Small intestine (tissue), 7 donors: Measurements from ENCODE around the gene ABCC3. TPM values are rescaled to one million over a fixed set of nuclear protein-coding genes. Genes with fewer than 3 reads are reported as not detected.

Experiments used
- DNase-seq, 2 donors: peaks; one replicate each; pipeline versions ENCODE4 v3.0.0 to v3.0.0-alpha.2; 2013
- FAIRE-seq: peaks from 2 replicates; lab custom pipeline; 2012; peaks lifted over from hg19 to GRCh38; lab: Jason Lieb, UNC
- H3K27ac ChIP-seq, 3 donors: one replicate each; pipeline ENCODE4 v1.5.1; 2013; ENCODE audit warnings: low read length in 2 of 3, mild to moderate bottlenecking in 2 of 3, control low read depth in 1 of 3, inconsistent platforms in 1 of 3, low read depth in 1 of 3, moderate library complexity in 1 of 3
- H3K27me3 ChIP-seq, 3 donors: one replicate each; pipeline ENCODE4 v1.6.1; 2013; ENCODE audit warnings: low read length in 3 of 3, inconsistent platforms in 1 of 3; ENCODE audit not compliant: control insufficient read depth in 3 of 3, insufficient read depth in 3 of 3
- H3K36me3 ChIP-seq, 3 donors: one replicate each; pipeline ENCODE4 v1.6.1; 2013; ENCODE audit warnings: low read length in 3 of 3, inconsistent platforms in 1 of 3, low read depth in 1 of 3, mild to moderate bottlenecking in 1 of 3, moderate library complexity in 1 of 3; ENCODE audit not compliant: control insufficient read depth in 3 of 3, insufficient read depth in 2 of 3
- H3K4me1 ChIP-seq, 3 donors: one replicate each; pipeline ENCODE4 v1.6.1; 2013; ENCODE audit warnings: low read length in 2 of 3, inconsistent platforms in 1 of 3, low read depth in 1 of 3, mild to moderate bottlenecking in 1 of 3, moderate library complexity in 1 of 3; ENCODE audit not compliant: control insufficient read depth in 3 of 3, insufficient read depth in 2 of 3
- H3K4me3 ChIP-seq, 3 donors: one replicate each; pipeline ENCODE4 v1.5.1; 2013; ENCODE audit warnings: low read length in 3 of 3, control low read depth in 1 of 3, inconsistent platforms in 1 of 3, low read depth in 1 of 3, mild to moderate bottlenecking in 1 of 3, moderate library complexity in 1 of 3
- H3K9me3 ChIP-seq, 2 donors: one replicate each; pipeline ENCODE4 v1.6.1; 2013; ENCODE audit warnings: low read depth in 1 of 2, low read length in 1 of 2; ENCODE audit not compliant: control insufficient read depth in 2 of 2, insufficient read depth in 1 of 2
- WGBS, 3 donors: extraction: QIAGEN DNeasy Blood & Tissue Kit; methylation state at CpG; one replicate each; pipeline ENCODE4 v1.1.7; 2013; 5-methylcytosine and 5-hydroxymethylcytosine counted together
- polyA plus RNA-seq, 4 donors: library from polyadenylated mRNA; stranded (reverse) in 3 of 4; unstranded in 1 of 4; fragments of 200-250 nt in 3 of 4; fragments of 120-200 nt in 1 of 4; gene quantifications; one replicate each; pipeline versions ENCODE4 v1.2.1 to v1.2.3, GENCODE V29; 2013
- donor health status: healthy with polysubstance abuse.
- donor health status: control.
- donor health status: control.
- donor health status: Bipolar disorder and iron deficiency.
- donor health status: healthy.

Gene ABCC3
- polyA plus RNA-seq, 4 donors: 36.7 to 131 (median 81.9) TPM

DNA sequence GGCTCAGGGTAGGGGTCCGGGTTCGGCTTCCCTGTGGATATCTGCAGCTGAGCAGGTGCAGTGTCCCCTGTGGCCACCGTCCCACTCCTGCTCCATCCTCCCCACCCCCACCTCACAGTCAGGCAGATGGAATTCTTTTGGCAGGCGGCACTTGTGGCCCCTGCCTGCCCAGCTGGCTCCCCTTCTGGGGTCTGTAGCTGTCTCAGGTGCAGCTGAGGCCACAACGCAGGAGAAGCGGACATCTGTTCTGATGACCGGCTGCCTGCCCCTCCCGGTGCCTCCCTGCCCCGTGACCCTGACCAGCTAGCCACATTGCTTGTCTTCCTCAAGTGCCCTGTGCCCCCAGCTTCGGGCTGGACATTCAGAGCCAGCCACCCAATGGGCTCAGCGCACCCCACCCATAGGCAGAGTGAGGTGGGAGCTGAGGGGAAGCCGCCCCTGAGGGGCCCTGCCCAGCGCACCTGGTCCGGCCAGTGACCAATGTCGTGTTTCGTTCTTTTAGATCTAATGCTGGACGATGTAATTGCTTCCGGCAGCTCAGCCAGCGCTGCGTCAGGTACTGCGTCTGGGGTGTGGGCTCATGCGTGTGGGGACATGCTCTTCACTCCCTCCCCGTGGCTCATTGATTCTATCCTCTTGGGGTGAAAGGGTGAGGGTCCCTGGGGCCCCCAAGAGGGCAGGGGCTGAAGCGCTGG, 25.2 kb upstream of the ABCC3 start:
- FAIRE-seq: no peak
- H3K36me3 ChIP-seq: peaks cover 0 to 4% (median 0%) of the 10 kb centered on the region in 3 donors
- peaks cover 0 to 10% (median 0%) of the 10 kb centered on the region in 3 donors for H3K4me1 ChIP-seq
- DNase-seq: no peak
- WGBS, 3 donors: 85 to 92% (median 88%) methylated on average over 23 to 24 of the region's 24 CpGs
- H3K4me3 ChIP-seq: no peak overlapping the region
- no peaks in the 10 kb centered on the region for H3K9me3 ChIP-seq
- peaks cover 0 to under 1% (median 0%) of the 10 kb centered on the region in 3 donors for H3K27me3 ChIP-seq
- no peak overlapping the region for H3K27ac ChIP-seq

DNA sequence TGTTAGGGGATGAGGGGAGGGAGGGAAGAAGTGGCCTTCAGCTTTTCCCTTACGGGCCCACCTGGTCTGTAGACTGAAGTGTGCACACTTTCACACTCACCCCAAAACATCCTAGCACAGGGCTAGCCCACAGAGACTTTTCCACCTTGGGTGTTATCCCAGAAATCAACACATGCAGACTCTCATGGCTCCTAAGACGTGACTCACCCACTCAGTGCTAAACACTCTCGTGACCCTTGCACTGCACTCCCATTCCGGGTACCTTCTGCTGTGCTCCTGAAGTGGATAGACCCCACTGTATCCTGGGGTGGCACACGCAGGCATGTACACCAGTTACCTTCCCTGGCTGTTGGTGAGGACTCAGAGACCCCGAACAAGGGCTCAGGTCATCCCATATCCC, 23.0 kb upstream of the ABCC3 start:
- H3K4me1 ChIP-seq: no peaks in the 10 kb centered on the region
- H3K36me3 ChIP-seq: no peaks in the 10 kb centered on the region
- H3K27me3 ChIP-seq: no peaks in the 10 kb centered on the region
- FAIRE-seq (no peak), DNase-seq (peak in 1 of 2 donors; percentile 36)
- WGBS, 3 donors: 54 to 76% (median 62%) methylated on average over 6 of the region's 6 CpGs
- no peak overlapping the region for H3K4me3 ChIP-seq
- H3K27ac ChIP-seq: no peak overlapping the region
- H3K9me3 ChIP-seq: no peaks in the 10 kb centered on the region

DNA sequence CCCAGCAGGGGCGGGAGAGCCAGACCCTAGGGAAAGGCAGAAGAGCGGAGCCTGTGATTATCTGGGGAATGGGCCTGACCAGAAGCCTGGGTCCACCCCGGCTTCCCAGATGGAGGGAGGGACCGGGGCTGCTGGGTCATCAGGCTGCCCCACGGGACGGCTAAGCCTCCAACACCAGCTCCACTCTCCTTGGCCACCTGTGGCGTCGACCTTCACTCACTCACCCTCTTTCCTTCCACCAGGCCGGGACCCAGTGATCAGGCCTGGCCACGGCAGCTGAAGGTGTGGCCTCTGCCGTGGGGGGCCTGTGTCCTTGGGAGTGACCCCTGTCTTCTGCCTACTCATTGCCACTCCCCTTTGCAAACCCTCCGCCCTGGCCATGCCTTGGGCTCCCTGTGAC, 22.4 kb upstream of the ABCC3 start:
- no peak overlapping the region for H3K27ac ChIP-seq
- no peak for DNase-seq
- H3K27me3 ChIP-seq: no peaks in the 10 kb centered on the region
- no peak overlapping the region for H3K4me3 ChIP-seq
- peaks cover 0 to 1% (median 0%) of the 10 kb centered on the region in 3 donors for H3K36me3 ChIP-seq
- H3K4me1 ChIP-seq: no peaks in the 10 kb centered on the region
- H3K9me3 ChIP-seq: no peaks in the 10 kb centered on the region
- WGBS, 3 donors: 80 to 88% (median 85%) methylated on average over 12 of the region's 12 CpGs
- FAIRE-seq: no peak

DNA sequence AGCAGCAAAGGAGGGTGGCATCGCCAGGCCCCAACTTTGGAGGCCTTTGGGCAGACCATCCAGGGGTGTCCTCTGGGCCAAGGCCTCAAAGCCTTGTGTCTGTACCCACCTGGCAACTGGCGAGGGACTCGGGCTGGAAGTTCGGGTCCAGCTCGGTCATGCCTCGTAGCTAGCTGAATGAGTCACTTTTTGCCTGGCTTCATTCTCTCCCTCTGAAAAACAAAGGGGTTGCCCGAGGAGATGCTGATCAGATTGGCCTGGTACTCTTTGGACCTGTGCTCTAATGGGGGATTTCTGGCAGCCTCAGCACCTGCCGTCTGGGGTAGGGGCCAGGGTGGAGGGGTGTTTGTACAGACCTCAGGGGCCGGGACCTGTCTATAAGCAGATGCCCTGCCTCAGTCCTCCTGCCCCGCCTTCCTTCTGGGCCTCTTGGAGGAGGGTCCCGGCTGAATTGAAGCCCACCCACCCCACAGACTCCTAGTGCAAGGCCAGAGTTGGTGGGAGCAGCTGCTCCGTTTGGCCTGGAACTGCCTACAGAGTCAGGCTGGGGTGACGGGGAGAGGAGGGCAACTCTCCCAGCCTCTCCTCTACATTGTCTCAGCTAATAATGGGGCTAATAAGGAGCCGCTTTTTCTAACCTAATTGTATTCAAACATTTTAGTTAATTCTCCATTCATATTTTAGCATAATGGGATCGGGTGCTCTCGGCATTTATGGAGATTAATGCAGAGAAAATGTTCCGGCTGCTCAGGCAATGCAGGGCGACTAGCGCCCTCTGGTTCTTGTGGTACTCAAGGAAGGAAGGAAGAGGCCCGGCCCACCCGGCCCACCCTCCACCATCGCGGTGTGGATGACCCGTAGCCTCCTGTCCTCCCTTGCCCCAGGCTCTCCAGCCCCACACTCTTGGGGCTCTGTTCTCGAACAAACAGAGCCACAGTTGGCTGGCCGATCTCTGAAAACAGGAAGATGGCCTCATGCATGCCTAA, 21.4 kb upstream of the ABCC3 start:
- no peak overlapping the region for H3K27ac ChIP-seq
- H3K4me3 ChIP-seq: no peak overlapping the region
- no peak for FAIRE-seq
- H3K27me3 ChIP-seq: peaks cover 0 to 2% (median 0%) of the 10 kb centered on the region in 3 donors
- no peak for DNase-seq
- 67 to 80% (median 73%) methylated on average over 26 of the region's 26 CpGs for WGBS, 3 donors
- no peaks in the 10 kb centered on the region for H3K9me3 ChIP-seq
- peaks cover 0 to 4% (median 0%) of the 10 kb centered on the region in 3 donors for H3K36me3 ChIP-seq
- no peaks in the 10 kb centered on the region for H3K4me1 ChIP-seq

DNA sequence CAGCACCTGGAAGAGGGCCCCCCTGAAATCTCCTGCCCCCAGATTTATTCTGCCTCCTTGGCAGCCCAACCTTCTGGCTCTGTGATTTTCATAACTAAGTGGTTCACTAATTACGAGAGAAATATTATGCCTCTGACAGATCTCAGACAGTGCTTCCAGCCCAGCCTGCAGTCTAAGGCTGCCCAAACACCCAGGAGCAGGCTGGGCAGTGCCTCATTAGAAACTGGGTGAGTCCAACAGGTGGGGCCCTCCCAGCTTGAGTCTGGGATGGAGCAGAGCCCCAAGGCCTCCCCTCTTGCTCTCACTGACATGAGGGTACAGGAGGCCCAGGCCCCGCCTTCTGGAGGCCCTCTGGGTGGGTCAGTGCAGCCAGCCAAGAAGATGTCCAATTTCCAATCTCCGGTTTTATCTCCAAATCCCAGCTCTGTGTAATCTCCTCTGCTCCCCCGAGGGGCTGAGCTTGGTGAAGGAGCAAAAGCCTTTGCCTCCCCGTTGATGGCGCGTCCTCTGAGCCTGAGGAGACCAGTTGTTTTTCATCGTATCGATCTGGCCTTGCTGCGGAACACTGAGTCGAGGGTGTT, 20.1 kb upstream of the ABCC3 start:
- H3K27me3 ChIP-seq: peaks cover 0 to 2% (median 0%) of the 10 kb centered on the region in 3 donors
- no peaks in the 10 kb centered on the region for H3K4me1 ChIP-seq
- no peaks in the 10 kb centered on the region for H3K9me3 ChIP-seq
- 74% methylated on average over 11 of the region's 11 CpGs for WGBS, 3 donors
- no peak overlapping the region for H3K4me3 ChIP-seq
- FAIRE-seq (no peak), DNase-seq (no peak)
- H3K27ac ChIP-seq: no peak overlapping the region
- peaks cover 0 to 7% (median 0%) of the 10 kb centered on the region in 3 donors for H3K36me3 ChIP-seq

DNA sequence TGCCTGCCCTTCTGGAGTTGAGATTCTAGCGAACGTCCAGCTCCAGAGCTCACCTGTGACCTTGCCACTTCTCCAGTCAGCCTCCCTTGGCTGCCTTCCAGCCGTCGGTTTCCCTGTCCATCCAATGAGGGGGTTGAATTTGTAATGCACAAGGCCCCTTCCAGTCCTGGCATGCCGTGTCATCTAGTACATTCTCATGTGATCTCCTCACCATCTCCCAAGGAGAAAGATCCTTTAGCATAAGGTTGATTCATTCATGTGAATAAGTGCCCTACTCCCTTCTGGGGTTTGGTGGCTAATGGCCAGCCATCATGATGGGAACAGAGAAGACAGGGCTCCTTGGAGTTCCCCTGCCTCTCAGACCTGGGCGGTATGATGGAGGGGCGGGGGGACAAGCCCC, 18.9 kb upstream of the ABCC3 start:
- no peak overlapping the region for H3K27ac ChIP-seq
- DNase-seq: no peak
- H3K27me3 ChIP-seq: peaks cover 0 to 5% (median 0%) of the 10 kb centered on the region in 3 donors
- WGBS, 3 donors: 70 to 84% (median 70%) methylated on average over 7 of the region's 7 CpGs
- no peaks in the 10 kb centered on the region for H3K4me1 ChIP-seq
- no peaks in the 10 kb centered on the region for H3K9me3 ChIP-seq
- no peak for FAIRE-seq
- no peak overlapping the region for H3K4me3 ChIP-seq
- peaks cover 0 to 7% (median 0%) of the 10 kb centered on the region in 3 donors for H3K36me3 ChIP-seq

GRCh38 chr17:50618300-50618699, 16.4 kb upstream of the ABCC3 start:
- no peak overlapping the region for H3K4me3 ChIP-seq
- no peak for FAIRE-seq
- 56 to 75% (median 58%) methylated on average over 4 of the region's 4 CpGs for WGBS, 3 donors
- no peak overlapping the region for H3K27ac ChIP-seq
- peaks cover 0 to 7% (median 0%) of the 10 kb centered on the region in 3 donors for H3K36me3 ChIP-seq
- H3K9me3 ChIP-seq: no peaks in the 10 kb centered on the region
- no peak for DNase-seq
- peaks cover 0 to 10% (median 2%) of the 10 kb centered on the region in 3 donors for H3K27me3 ChIP-seq
- no peaks in the 10 kb centered on the region for H3K4me1 ChIP-seq

- H3K4me1 ChIP-seq: no peaks in the 10 kb centered on the region
- no peaks in the 10 kb centered on the region for H3K9me3 ChIP-seq
- H3K4me3 ChIP-seq: no peak overlapping the region
- no peak for FAIRE-seq
- H3K27me3 ChIP-seq: peaks cover 0 to 10% (median 2%) of the 10 kb centered on the region in 3 donors
- WGBS, 3 donors: 79 to 80% (median 79%) methylated on average over 10 to 11 of the region's 11 CpGs
- no peak overlapping the region for H3K27ac ChIP-seq
- DNase-seq: no peak
- peaks cover 0 to 7% (median 0%) of the 10 kb centered on the region in 3 donors for H3K36me3 ChIP-seq
Measured at GRCh38 chr17:50618941-50619340, 15.7 kb upstream of the ABCC3 start.
